OCI-LY7 (cell line): ENCODE data around the gene ZNRD2. TPM values are rescaled to one million over a fixed set of nuclear protein-coding genes. Genes with fewer than 3 reads are reported as not detected.

ENCODE experiments used
- BruUV-seq: library from RNA; stranded (reverse); fragments of 400-500 nt; replicated peaks from 2 replicates; lab custom pipeline; 2021; lab: Mats Ljungman, UMichigan
- CTCF ChIA-PET: fragments of 300-600 bp; sonication (Branson Sonifier 250); formaldehyde crosslinking; loops from one replicate; lab custom pipeline; 2022; ENCODE audit warnings: antibody characterized with exemption; ENCODE audit not compliant: unreplicated experiment; lab: Charles Lee
- POLR2A ChIA-PET: fragments of 300-600 bp; sonication (Branson Sonifier 250); formaldehyde crosslinking; loops from one replicate; lab custom pipeline; 2022; ENCODE audit warnings: antibody characterized with exemption; lab: Charles Lee
- DNase-seq: peaks from one replicate; pipeline ENCODE4 v3.0.0-alpha.2; 2015; ENCODE audit warnings: low spot score
- H2AFZ ChIP-seq: fragments of 200-600 bp; sonication (generic), shearing (Covaris generic); 2 replicates; pipeline ENCODE4 v1.6.1; 2014; ENCODE audit warnings: mild to moderate bottlenecking, antibody characterized with exemption, low read length, moderate library complexity
- H3K27ac ChIP-seq: fragments of 200-600 bp; sonication (generic); 2 replicates; pipeline ENCODE4 v1.5.1; 2014; ENCODE audit warnings: mixed run types, low read depth, mild to moderate bottlenecking, moderate library complexity, low read length, inconsistent platforms; ENCODE audit not compliant: poor library complexity, severe bottlenecking
- H3K36me3 ChIP-seq: fragments of 200-600 bp; sonication (generic); 2 replicates; pipeline ENCODE4 v1.6.1; 2014; ENCODE audit warnings: mild to moderate bottlenecking, antibody characterized with exemption, low read length, moderate library complexity, mixed read lengths; ENCODE audit not compliant: insufficient read depth
- H3K4me1 ChIP-seq: fragments of 200-600 bp; sonication (generic); 2 replicates; pipeline ENCODE4 v1.5.1; 2014; ENCODE audit warnings: mild to moderate bottlenecking, low read length; ENCODE audit not compliant: insufficient read depth, poor library complexity, severe bottlenecking
- H3K4me2 ChIP-seq: fragments of 200-600 bp; sonication (generic); 2 replicates; pipeline ENCODE4 v1.6.1; 2014; ENCODE audit warnings: mild to moderate bottlenecking, low read length
- H3K4me3 ChIP-seq: fragments of 200-600 bp; sonication (generic); 2 replicates; pipeline ENCODE4 v1.5.1; 2014; ENCODE audit warnings: mild to moderate bottlenecking, low read depth, low read length; ENCODE audit not compliant: poor library complexity, severe bottlenecking
- H3K79me2 ChIP-seq: fragments of 200-600 bp; sonication (generic); 2 replicates; pipeline ENCODE4 v1.6.1; 2016; ENCODE audit warnings: low read depth, mild to moderate bottlenecking, low read length, moderate library complexity, mixed read lengths; ENCODE audit not compliant: insufficient read depth
- H3K9me2 ChIP-seq: fragments of 200-600 bp; sonication (generic); 2 replicates; pipeline ENCODE4 v1.6.1; 2016; ENCODE audit warnings: mild to moderate bottlenecking, low read length, mixed read lengths; ENCODE audit not compliant: insufficient read depth
- H3K9me3 ChIP-seq: fragments of 200-600 bp; sonication (generic); 2 replicates; pipeline ENCODE4 v1.6.1; 2014; ENCODE audit warnings: mild to moderate bottlenecking, mixed run types, low read length, mixed read lengths
- H4K20me1 ChIP-seq: fragments of 200-600 bp; sonication (generic); 2 replicates; pipeline ENCODE4 v1.6.1; 2014; ENCODE audit warnings: mild to moderate bottlenecking, antibody characterized with exemption, low read length, moderate library complexity, mixed read lengths; ENCODE audit not compliant: insufficient read depth
- EZH2phosphoT487 ChIP-seq: fragments of 200-600 bp; sonication (generic); IDR thresholded peaks from 2 replicates; pipeline ENCODE4 v1.6.1; 2018; ENCODE audit warnings: low read depth, borderline replicate concordance, mild to moderate bottlenecking, mixed run types, antibody characterized with exemption, low read length, moderate library complexity, mixed read lengths
- intact Hi-C: fragments of 100-400 bp; cut with micrococcal nuclease; formaldehyde crosslinking; loops from one replicate; pipeline ENCODE4 v1.10.0; 2022; ENCODE audit not compliant: unreplicated experiment
- total RNA-seq, 2 experiments: library from RNA; depleted of rRNA in 1 of 2; stranded (reverse); fragments of >200 nt in 1 of 2; shearing (Covaris generic) in 1 of 2; gene quantifications; 2 replicates each; pipeline ENCODE4 v1.2.3, GENCODE V29; 2014 to 2022
- TF ChIP-seq, protein P1 (sequence below): fragments of 200-600 bp; sonication (generic); conservative IDR thresholded peaks from 2 replicates; pipeline ENCODE4 v1.5.1; 2014; ENCODE audit warnings: mild to moderate bottlenecking, antibody characterized with exemption, low read length, moderate library complexity, mixed read lengths

Gene ZNRD2
- total RNA-seq, 2 experiments from 2014 or later: 43.4 to 60.4 TPM

DNA sequence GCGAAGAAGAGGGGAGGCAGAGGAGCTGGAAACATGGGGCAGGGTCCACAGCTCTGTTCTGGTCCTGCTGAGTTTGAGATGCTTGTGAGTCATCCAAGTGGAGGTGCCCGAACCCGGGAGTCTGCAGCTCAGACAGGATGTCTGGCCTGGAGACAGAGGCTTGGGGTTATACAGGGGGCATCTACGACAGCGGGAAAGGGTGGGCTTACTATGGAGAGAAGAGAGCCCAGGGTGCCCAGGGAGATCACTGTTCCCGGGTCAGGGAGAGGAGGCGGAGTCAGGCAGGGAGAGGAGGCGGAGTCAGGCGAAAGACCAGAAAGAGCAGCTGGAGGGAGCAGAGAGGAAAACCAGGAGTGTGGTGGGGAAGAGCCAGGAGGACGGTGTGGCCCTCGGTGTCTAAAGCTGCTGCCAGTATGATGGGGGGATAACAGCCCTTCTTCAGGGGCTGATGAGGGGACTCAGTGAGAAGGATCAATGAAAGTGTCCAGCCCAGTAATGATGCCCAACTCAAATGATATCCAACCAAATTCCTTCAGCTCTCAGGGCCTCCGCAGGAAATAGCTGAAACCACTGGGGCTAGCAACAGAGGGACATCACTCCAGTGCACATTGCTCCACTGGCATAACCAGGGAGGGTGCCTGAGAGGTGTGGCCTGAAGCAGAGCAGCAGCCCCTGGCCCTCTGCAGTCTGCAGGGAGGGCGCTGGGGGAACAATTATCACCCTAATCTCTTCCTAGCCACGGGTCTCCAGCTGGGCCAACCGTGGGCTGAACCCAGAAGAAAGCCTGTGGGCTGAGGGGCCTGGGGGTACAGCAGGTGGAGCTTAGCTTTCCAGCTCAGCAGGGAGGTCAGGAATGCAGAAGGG, 9.5 kb upstream of the ZNRD2 start:
- no peak overlapping the region for H3K4me2 ChIP-seq
- H3K36me3 ChIP-seq: no peaks in the 10 kb centered on the region
- BruUV-seq: no TSS peak
- no peak overlapping the region for H2AFZ ChIP-seq
- ChIA-PET CTCF (no interaction called here), POLR2A (interaction anchor here (1.1 kb wide), 1 partner anchor 9 kb away, joined by 4 read pairs; no protein-coding TSS in a partner anchor)
- intact Hi-C loops: no loop called here
- TF ChIP-seq EZH2phosphoT487: no peak
- TF ChIP-seq, protein P1, sequence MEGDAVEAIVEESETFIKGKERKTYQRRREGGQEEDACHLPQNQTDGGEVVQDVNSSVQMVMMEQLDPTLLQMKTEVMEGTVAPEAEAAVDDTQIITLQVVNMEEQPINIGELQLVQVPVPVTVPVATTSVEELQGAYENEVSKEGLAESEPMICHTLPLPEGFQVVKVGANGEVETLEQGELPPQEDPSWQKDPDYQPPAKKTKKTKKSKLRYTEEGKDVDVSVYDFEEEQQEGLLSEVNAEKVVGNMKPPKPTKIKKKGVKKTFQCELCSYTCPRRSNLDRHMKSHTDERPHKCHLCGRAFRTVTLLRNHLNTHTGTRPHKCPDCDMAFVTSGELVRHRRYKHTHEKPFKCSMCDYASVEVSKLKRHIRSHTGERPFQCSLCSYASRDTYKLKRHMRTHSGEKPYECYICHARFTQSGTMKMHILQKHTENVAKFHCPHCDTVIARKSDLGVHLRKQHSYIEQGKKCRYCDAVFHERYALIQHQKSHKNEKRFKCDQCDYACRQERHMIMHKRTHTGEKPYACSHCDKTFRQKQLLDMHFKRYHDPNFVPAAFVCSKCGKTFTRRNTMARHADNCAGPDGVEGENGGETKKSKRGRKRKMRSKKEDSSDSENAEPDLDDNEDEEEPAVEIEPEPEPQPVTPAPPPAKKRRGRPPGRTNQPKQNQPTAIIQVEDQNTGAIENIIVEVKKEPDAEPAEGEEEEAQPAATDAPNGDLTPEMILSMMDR: no peak
- H3K27ac ChIP-seq: no peak overlapping the region
- H3K9me3 ChIP-seq: no peaks in the 10 kb centered on the region
- no peak for DNase-seq
- H4K20me1 ChIP-seq: no peaks in the 10 kb centered on the region
- H3K9me2 ChIP-seq: no peaks in the 10 kb centered on the region
- no peaks in the 10 kb centered on the region for H3K79me2 ChIP-seq
- H3K4me1 ChIP-seq: peaks cover 13% of the 10 kb centered on the region
- no peak overlapping the region for H3K4me3 ChIP-seq

DNA sequence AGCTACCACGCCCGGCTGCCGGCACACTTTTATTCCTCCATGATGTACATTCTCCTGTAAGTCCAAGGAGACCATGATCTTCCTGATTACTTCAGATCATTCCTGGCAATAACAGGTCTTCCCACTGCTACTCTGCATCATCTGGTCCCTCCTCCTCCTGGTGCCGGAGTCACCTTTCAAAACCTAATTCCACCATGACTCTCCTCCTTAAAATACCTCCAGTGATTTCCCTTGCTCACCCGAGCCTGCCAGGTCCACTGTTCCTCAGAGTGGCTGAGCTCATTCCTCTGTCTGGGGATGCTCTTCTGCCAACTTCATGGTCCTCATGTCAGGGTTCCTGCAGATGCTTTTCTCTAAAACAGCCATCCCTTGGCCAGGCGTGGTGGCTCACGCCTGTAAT, 8.3 kb upstream of the ZNRD2 start:
- no peak for TF ChIP-seq EZH2phosphoT487
- TF ChIP-seq, protein P1: no peak
- POLR2A ChIA-PET: no interaction called here
- DNase-seq: no peak
- Histone ChIP-seq H3K4me3 (no peak overlapping the region), H3K36me3 (no peaks in the 10 kb centered on the region), H3K9me3 (no peaks in the 10 kb centered on the region), H2AFZ (no peak overlapping the region), H3K9me2 (no peaks in the 10 kb centered on the region), H3K79me2 (no peaks in the 10 kb centered on the region), H3K4me2 (no peak overlapping the region), H3K27ac (no peak overlapping the region), H3K4me1 (peaks cover 25% of the 10 kb centered on the region), H4K20me1 (no peaks in the 10 kb centered on the region)
- CTCF ChIA-PET: no interaction called here
- intact Hi-C loops: no loop called here
- BruUV-seq: no TSS peak

DNA sequence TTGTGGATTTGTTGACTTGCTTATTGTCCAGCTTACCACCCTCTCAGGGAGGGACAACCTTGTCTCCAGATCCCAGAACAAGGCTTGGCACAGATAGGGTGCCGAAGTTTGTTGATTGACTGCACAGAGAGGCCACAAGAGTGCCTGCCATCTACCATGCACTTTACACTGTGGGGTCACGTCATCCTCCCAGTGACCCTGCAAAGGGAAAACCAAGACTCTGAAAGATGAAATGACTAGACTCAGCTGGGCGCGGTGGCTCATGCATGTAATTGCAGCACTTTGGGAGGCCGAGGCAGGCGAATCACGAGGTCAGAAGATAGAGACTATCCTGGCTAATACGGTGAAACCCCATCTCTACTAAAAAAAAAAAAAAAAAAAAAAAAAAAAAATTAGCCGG, 7.5 kb upstream of the ZNRD2 start:
- TF ChIP-seq EZH2phosphoT487: no peak
- TF ChIP-seq, protein P1: no peak

More for the DNA sequence above, 7.5 kb upstream of the ZNRD2 start:
- POLR2A ChIA-PET: no interaction called here
- no peaks in the 10 kb centered on the region for H3K9me2 ChIP-seq
- H3K79me2 ChIP-seq: 0 out of 2 replicates have a peak, but pooled peaks cover under 1% of the 10 kb centered on the region
- H3K4me3 ChIP-seq: no peak overlapping the region
- H4K20me1 ChIP-seq: no peaks in the 10 kb centered on the region
- no TSS peak for BruUV-seq
- no peak overlapping the region for H2AFZ ChIP-seq
- CTCF ChIA-PET: interaction anchor here (0.9 kb wide), 1 partner anchor 37 kb away, joined by 3 read pairs; no protein-coding TSS in a partner anchor
- peaks cover 25% of the 10 kb centered on the region for H3K4me1 ChIP-seq
- no peaks in the 10 kb centered on the region for H3K36me3 ChIP-seq
- DNase-seq: no peak
- intact Hi-C loops: no loop called here
- no peak overlapping the region for H3K4me2 ChIP-seq
- H3K9me3 ChIP-seq: no peaks in the 10 kb centered on the region
- H3K27ac ChIP-seq: no peak overlapping the region
